GM18951 (cell line): ENCODE results near the gene RRAGC.

ENCODE experiments used
- POLR2A ChIP-seq: IDR thresholded peaks from 4 replicates; pipeline ENCODE4 v1.6.1; 2011; ENCODE audit warnings: mild to moderate bottlenecking; ENCODE audit not compliant: insufficient read length, insufficient read depth; ENCODE audit errors: extremely low read depth
- in situ Hi-C: fragments of 300-500 bp; cut with MboI; formaldehyde crosslinking; loops from one replicate; pipeline ENCODE4 v1.12.0; 2022; ENCODE audit warnings: low sequenced_read_pairs, mixed read lengths, inconsistent platforms; ENCODE audit not compliant: unreplicated experiment

Gene RRAGC

GRCh38 chr1:38791892-38792291 is 67.7 kb downstream of the RRAGC start:
- no peak for TF ChIP-seq POLR2A
- in situ Hi-C loops, result no loop called here

GRCh38 chr1:38791164-38791515 is 68.4 kb downstream of the RRAGC start:
- TF ChIP-seq POLR2A, result no peak
- in situ Hi-C loops, result no loop called here

GRCh38 chr1:38790422-38791163 is 69.0 kb downstream of the RRAGC start:
- no peak for TF ChIP-seq POLR2A
- in situ Hi-C loops, result no loop called here

GRCh38 chr1:38789498-38790169 is 69.9 kb downstream of the RRAGC start:
- in situ Hi-C loops, result no loop called here
- TF ChIP-seq POLR2A, result no peak

- TF ChIP-seq POLR2A, result no peak
- in situ Hi-C loops, result no loop called here
Measured at GRCh38 chr1:38788341-38789336, 70.9 kb downstream of the RRAGC start.
